Spleen (tissue), 7 donors: ENCODE measurements around the gene TRIO.

Experiments
- CTCF ChIP-seq, 11 experiments: fragments of 200-600 bp in 7 of 11; fragments of 450-650 bp in 4 of 11; sonication (generic) in 4 of 11; IDR thresholded peaks in 8 of 11; conservative IDR thresholded peaks in 3 of 11; 1 replicate in 7 of 11; 2 replicates in 4 of 11; pipeline versions ENCODE4 v1.4.0 to v1.8.0; 2016 to 2021; ENCODE audit warnings: antibody characterized with exemption in 11 of 11, inconsistent platforms in 4 of 11, mild to moderate bottlenecking in 1 of 11
- POLR2A ChIP-seq, 3 donors: fragments of 450-650 bp; IDR thresholded peaks; one replicate each; pipeline ENCODE4 v1.5.1; 2017; ENCODE audit warnings: antibody characterized with exemption in 3 of 3, mild to moderate bottlenecking in 1 of 3
- POLR2AphosphoS5 ChIP-seq, 3 donors: sonication (generic); formaldehyde crosslinking; IDR thresholded peaks; one replicate each; pipeline ENCODE4 v1.5.1; 2017; ENCODE audit warnings: antibody characterized with exemption in 3 of 3
- donor health status: DM: no; HTN: no; CAD: no; lungs with moderate emphysema.
- donor health status: DM: no; HTN: no; CAD: no.
- donor health status: DM: no; HTN: no; CAD: no.

DNA sequence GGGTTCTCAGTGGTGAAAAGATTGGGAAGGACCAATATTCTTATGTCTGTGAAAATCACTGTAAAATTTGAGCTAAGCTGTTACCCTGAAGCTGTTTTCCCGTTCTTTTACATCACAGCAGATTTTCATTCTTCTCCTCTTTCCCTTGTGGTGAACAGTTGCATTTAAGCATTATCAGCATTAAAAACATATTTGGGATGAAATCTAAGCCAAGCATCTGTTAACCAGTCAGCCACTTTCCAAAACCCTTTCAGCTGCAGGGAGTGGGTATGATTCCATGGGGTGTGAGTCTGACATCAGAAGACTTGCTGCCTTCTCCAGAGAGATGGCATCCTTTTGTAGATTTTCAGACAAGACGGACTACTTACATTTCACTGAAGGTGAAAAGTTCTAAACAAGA, 97.2 kb downstream of the TRIO start:
- TF ChIP-seq POLR2A (IDR thresholded peaks at IDR 0.05), result no peak
- TF ChIP-seq CTCF (IDR thresholded peaks at IDR 0.05 in 8 of 11, conservative IDR thresholded peaks at IDR 0.05 in 3 of 11), result no peak
- no peak for TF ChIP-seq POLR2AphosphoS5 (IDR thresholded peaks at IDR 0.05)
